ENCODE results near the gene ANK3. TPM values are rescaled to one million over a fixed set of nuclear protein-coding genes. Genes with fewer than 3 reads are reported as not detected.

ANK3 gene
- polyA plus RNA-seq, 1 experiment: 0.13 TPM

DNA sequence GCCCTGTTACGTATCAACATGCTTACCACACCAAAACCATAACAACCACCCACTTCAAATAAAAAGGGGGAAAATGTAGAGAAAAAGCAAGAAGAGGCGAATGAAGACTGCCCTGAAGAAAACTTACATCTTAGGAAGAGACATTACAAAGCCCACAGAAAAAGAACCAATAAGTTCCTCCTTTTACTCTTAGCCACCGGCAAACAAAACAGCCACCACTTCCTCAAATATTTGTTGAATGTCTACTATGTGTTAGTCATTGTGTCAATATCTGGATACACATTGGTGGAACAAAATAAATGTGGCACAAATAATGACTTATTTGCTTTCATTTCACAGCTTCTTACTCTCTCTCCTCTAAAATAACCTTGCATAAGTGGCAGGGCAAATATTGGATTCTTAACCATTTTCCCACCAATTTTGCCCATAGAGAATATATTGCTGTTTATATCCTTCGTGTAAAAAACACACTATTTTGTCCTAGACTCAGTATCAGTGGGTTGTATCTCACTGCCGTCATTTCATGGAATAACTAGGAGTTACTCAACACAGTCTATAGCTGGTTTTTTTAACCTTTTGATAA is 106.8 kb downstream of the ANK3 start:
- CTCF ChIA-PET: no interaction called here
- H3K4me3 ChIP-seq (ENCODE audit: low read depth, low read length): no peak overlapping the region
- TF ChIP-seq, protein P1, sequence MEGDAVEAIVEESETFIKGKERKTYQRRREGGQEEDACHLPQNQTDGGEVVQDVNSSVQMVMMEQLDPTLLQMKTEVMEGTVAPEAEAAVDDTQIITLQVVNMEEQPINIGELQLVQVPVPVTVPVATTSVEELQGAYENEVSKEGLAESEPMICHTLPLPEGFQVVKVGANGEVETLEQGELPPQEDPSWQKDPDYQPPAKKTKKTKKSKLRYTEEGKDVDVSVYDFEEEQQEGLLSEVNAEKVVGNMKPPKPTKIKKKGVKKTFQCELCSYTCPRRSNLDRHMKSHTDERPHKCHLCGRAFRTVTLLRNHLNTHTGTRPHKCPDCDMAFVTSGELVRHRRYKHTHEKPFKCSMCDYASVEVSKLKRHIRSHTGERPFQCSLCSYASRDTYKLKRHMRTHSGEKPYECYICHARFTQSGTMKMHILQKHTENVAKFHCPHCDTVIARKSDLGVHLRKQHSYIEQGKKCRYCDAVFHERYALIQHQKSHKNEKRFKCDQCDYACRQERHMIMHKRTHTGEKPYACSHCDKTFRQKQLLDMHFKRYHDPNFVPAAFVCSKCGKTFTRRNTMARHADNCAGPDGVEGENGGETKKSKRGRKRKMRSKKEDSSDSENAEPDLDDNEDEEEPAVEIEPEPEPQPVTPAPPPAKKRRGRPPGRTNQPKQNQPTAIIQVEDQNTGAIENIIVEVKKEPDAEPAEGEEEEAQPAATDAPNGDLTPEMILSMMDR (IDR thresholded peaks at IDR 0.05; ENCODE audit: insufficient read depth, low read depth, low read length): no peak

DNA sequence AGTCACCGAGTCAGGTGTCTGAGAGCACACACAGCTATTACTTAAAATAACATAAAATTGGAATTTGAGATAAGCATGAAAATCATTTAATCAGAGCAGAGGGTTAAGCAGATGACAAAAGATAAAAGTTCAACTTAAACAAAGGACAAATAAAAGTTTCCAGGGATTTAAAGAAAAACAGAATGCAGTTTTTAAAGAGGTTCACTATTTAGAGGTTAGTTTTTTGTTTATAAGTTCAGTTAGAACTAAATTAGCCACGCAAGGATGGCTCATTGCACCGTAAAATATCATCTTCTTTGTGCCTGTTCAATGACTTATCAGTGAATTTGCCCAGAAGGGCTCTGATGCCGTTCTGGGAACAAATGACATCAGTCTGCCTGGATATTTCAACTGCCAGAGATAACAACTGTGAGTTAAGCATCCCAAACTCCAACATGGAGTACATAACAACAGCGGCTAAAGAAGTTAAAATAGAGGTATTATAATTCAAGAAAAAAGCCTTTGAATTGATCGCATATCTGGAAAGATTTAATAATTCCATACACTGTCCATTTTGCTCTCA is 107.8 kb downstream of the ANK3 start:
- TF ChIP-seq, protein P1 (IDR thresholded peaks at IDR 0.05; ENCODE audit: insufficient read depth, low read depth, low read length): no peak
- Histone ChIP-seq H3K4me3 (ENCODE audit: low read depth, low read length) (no peak overlapping the region), H3K27me3 (ENCODE audit: control insufficient read depth, insufficient read depth, low read length) (no peaks in the 10 kb centered on the region), H3K36me3 (ENCODE audit: control insufficient read depth, insufficient read depth, low read length) (no peaks in the 10 kb centered on the region)
- ChIA-PET POLR2A (no interaction called here), CTCF (interaction anchor here (0.6 kb wide), 1 partner anchor 590 kb away, joined by 3 read pairs; no protein-coding TSS in a partner anchor)
- DNase-seq (ENCODE audit: low read depth): no peak

More for the DNA sequence above, 106.8 kb downstream of the ANK3 start:
- Histone ChIP-seq H3K36me3 (ENCODE audit: control insufficient read depth, insufficient read depth, low read length) (no peaks in the 10 kb centered on the region), H3K27me3 (ENCODE audit: control insufficient read depth, insufficient read depth, low read length) (no peaks in the 10 kb centered on the region)
- POLR2A ChIA-PET: interaction anchor here (0.6 kb wide), 1 partner anchor 493 kb away, joined by 4 read pairs; no protein-coding TSS in a partner anchor
- DNase-seq (ENCODE audit: low read depth): peak; percentile 50

DNA sequence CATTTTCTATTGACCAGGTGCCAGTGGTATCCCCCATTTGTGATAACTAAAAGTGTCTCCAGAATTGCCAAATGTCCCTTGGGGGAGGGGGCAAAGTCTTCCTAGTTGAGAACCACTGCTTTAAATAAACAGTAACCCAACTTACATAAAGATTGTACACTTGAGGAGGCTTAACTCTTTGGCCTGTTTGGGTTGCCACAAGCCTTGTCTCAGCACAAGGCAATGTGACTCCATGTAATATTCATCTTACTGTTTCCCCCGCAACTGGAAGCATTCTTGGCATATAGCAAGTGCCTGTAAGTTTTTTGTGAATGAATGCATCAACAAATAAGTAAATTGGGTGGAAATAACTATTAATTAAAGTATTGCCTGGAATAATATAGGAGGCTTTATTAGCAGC is 108.3 kb downstream of the ANK3 start:
- ChIA-PET CTCF (no interaction called here), POLR2A (no interaction called here)
- TF ChIP-seq, protein P1 (IDR thresholded peaks at IDR 0.05; ENCODE audit: insufficient read depth, low read depth, low read length): no peak
- Histone ChIP-seq H3K36me3 (ENCODE audit: control insufficient read depth, insufficient read depth, low read length) (no peaks in the 10 kb centered on the region), H3K27me3 (ENCODE audit: control insufficient read depth, insufficient read depth, low read length) (no peaks in the 10 kb centered on the region), H3K4me3 (ENCODE audit: low read depth, low read length) (no peak overlapping the region)
- no peak for DNase-seq (ENCODE audit: low read depth)

DNA sequence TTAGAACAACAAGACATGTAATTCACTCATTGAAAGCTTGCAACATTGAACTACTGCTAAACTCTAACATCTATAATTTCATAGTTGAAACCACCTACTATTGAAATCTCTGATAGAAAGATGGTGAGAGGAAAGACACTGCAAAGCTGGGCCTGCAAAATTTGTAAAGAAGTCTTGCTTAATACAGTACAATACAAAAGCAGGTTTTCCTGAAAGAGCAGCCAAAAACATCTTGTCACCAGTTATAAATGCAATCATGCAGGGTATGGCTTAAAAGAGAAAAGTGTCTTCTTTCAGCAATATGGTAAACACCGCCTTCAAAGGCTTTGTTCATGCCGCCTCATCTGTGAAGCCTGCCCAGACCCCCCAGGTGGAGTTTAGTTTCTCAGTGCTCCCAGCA is 109.2 kb downstream of the ANK3 start:
- Histone ChIP-seq H3K4me3 (ENCODE audit: low read depth, low read length) (no peak overlapping the region), H3K36me3 (ENCODE audit: control insufficient read depth, insufficient read depth, low read length) (no peaks in the 10 kb centered on the region), H3K27me3 (ENCODE audit: control insufficient read depth, insufficient read depth, low read length) (no peaks in the 10 kb centered on the region)
- TF ChIP-seq, protein P1 (IDR thresholded peaks at IDR 0.05; ENCODE audit: insufficient read depth, low read depth, low read length): no peak
- DNase-seq (ENCODE audit: low read depth): no peak
- POLR2A ChIA-PET: no interaction called here
- CTCF ChIA-PET: no interaction called here

DNA sequence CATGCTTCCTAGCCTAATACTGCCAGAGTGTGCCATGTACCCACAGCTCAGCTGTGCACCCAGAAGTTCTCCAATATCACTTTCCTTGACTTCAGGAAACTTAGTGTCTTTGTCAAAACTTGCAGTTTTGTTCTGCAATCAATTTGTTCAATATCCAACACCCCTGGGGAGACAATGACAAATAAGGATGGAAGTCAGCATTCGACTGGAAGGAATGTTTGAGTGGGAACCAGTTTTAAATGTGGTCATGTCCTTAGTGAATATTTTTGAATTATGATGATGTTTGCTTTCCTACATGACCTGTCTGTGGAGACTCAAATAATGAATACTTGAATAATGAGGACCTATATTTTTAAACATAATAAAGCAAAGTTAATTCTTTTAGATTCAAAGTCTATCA is 112.0 kb downstream of the ANK3 start:
- Histone ChIP-seq H3K36me3 (ENCODE audit: control insufficient read depth, insufficient read depth, low read length) (no peaks in the 10 kb centered on the region), H3K4me3 (ENCODE audit: low read depth, low read length) (no peak overlapping the region), H3K27me3 (ENCODE audit: control insufficient read depth, insufficient read depth, low read length) (no peaks in the 10 kb centered on the region)
- TF ChIP-seq, protein P1 (IDR thresholded peaks at IDR 0.05; ENCODE audit: insufficient read depth, low read depth, low read length): no peak
- DNase-seq (ENCODE audit: low read depth): no peak
- POLR2A ChIA-PET: no interaction called here
- CTCF ChIA-PET: no interaction called here

Data from BJ (cell line).